ENCODE data around the gene HECTD4.

Gene HECTD4

GRCh38 chr12:112275207-112275606 is 107.0 kb downstream of the HECTD4 start:
- Histone ChIP-seq H4K20me1 (ENCODE audit: insufficient read depth, low read length, poor library complexity, severe bottlenecking) (no peaks in the 10 kb centered on the region), H3K4me3 (ENCODE audit: low read length, poor library complexity, severe bottlenecking) (no peak overlapping the region), H2AFZ (ENCODE audit: low read length) (no peak overlapping the region), H3K27me3 (ENCODE audit: insufficient read depth, low read length, poor library complexity, severe bottlenecking) (no peaks in the 10 kb centered on the region), H3K36me3 (ENCODE audit: insufficient read depth, low read length) (peaks cover 51% of the 10 kb centered on the region; the same call in 1 of the 2 replicates), H3K9ac (ENCODE audit: low read depth, low read length, poor library complexity, severe bottlenecking) (no peak overlapping the region), H3K9me3 (ENCODE audit: insufficient read depth, low read depth, low read length) (no peaks in the 10 kb centered on the region), H3K9me2 (replicated peaks; ENCODE audit: low read depth, low read length) (no peaks in the 10 kb centered on the region), H3K4me1 (ENCODE audit: insufficient read depth, low read length, poor library complexity, severe bottlenecking) (no peaks in the 10 kb centered on the region), H3F3A (ENCODE audit: low read depth) (no peaks in the 10 kb centered on the region), H3K79me2 (ENCODE audit: insufficient read depth, low read length) (no peaks in the 10 kb centered on the region), H3K4me2 (ENCODE audit: low read depth, low read length, poor library complexity, severe bottlenecking) (no peak overlapping the region)
- no peak for TF ChIP-seq EZH2phosphoT487 (IDR thresholded peaks at IDR 0.05; ENCODE audit: borderline replicate concordance)
- TF ChIP-seq, protein P1, sequence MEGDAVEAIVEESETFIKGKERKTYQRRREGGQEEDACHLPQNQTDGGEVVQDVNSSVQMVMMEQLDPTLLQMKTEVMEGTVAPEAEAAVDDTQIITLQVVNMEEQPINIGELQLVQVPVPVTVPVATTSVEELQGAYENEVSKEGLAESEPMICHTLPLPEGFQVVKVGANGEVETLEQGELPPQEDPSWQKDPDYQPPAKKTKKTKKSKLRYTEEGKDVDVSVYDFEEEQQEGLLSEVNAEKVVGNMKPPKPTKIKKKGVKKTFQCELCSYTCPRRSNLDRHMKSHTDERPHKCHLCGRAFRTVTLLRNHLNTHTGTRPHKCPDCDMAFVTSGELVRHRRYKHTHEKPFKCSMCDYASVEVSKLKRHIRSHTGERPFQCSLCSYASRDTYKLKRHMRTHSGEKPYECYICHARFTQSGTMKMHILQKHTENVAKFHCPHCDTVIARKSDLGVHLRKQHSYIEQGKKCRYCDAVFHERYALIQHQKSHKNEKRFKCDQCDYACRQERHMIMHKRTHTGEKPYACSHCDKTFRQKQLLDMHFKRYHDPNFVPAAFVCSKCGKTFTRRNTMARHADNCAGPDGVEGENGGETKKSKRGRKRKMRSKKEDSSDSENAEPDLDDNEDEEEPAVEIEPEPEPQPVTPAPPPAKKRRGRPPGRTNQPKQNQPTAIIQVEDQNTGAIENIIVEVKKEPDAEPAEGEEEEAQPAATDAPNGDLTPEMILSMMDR (conservative IDR thresholded peaks at IDR 0.05; ENCODE audit: low read length), result no peak

DNA sequence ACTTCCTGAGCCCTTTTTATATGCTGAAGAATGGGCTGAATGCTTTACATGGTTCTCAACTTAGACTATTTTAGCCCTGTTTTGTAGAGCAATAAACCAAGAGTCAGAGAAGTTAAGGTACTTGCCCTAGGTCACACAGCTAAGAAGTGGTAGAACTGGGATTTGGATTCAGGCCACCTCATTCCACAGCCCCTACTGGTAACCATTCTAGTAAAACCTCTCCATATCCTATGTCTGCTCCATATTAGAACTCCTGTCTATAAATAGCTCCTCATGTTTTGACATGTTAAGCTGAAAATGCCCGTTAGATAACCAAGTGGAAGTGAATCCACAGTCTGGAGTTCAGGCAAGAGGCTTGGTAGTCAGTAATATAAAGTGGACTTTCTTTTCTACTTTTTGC is 111.6 kb downstream of the HECTD4 start:
- H3K27me3 ChIP-seq (ENCODE audit: insufficient read depth, low read length, poor library complexity, severe bottlenecking), result no peaks in the 10 kb centered on the region
- H3K4me3 ChIP-seq (ENCODE audit: low read length, poor library complexity, severe bottlenecking), result no peak overlapping the region
- H2AFZ ChIP-seq (ENCODE audit: low read length), result no peak overlapping the region
- H3K9me2 ChIP-seq (replicated peaks; ENCODE audit: low read depth, low read length), result no peaks in the 10 kb centered on the region
- H4K20me1 ChIP-seq (ENCODE audit: insufficient read depth, low read length, poor library complexity, severe bottlenecking), result no peaks in the 10 kb centered on the region
- no peak overlapping the region for H3K4me2 ChIP-seq (ENCODE audit: low read depth, low read length, poor library complexity, severe bottlenecking)
- H3F3A ChIP-seq (ENCODE audit: low read depth), result no peaks in the 10 kb centered on the region
- peaks cover 60% of the 10 kb centered on the region; the same call in 1 of the 2 replicates for H3K36me3 ChIP-seq (ENCODE audit: insufficient read depth, low read length)
- no peaks in the 10 kb centered on the region for H3K4me1 ChIP-seq (ENCODE audit: insufficient read depth, low read length, poor library complexity, severe bottlenecking)
- no peaks in the 10 kb centered on the region for H3K79me2 ChIP-seq (ENCODE audit: insufficient read depth, low read length)
- H3K9ac ChIP-seq (ENCODE audit: low read depth, low read length, poor library complexity, severe bottlenecking), result no peak overlapping the region
- H3K9me3 ChIP-seq (ENCODE audit: insufficient read depth, low read depth, low read length), result no peaks in the 10 kb centered on the region
- TF ChIP-seq, protein P1 (conservative IDR thresholded peaks at IDR 0.05; ENCODE audit: low read length), result no peak
- no peak for TF ChIP-seq EZH2phosphoT487 (IDR thresholded peaks at IDR 0.05; ENCODE audit: borderline replicate concordance)

DNA sequence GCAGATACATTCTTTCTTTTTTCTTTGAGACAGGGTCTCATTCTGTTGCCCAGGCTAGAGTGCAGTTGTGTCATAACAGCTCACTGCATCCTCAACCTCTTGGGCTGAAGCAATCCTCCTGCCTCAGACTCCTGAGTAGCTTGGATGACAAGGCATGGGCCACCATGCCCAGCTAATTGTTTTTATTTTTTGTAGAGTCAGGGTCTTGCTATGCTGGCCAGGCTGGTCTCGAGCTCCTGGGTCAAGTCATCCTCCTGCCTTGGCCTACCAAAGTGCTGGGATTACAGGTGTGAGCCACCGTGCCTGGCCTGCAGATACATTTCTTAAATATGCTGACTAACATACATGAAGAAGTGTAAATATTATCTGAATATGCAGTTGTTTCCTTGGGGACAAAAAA is 115.8 kb downstream of the HECTD4 start:
- no peak overlapping the region for H3K9ac ChIP-seq (ENCODE audit: low read depth, low read length, poor library complexity, severe bottlenecking)
- H3K9me2 ChIP-seq (replicated peaks; ENCODE audit: low read depth, low read length), result no peaks in the 10 kb centered on the region
- no peaks in the 10 kb centered on the region for H3K27me3 ChIP-seq (ENCODE audit: insufficient read depth, low read length, poor library complexity, severe bottlenecking)
- no peaks in the 10 kb centered on the region for H4K20me1 ChIP-seq (ENCODE audit: insufficient read depth, low read length, poor library complexity, severe bottlenecking)
- H3F3A ChIP-seq (ENCODE audit: low read depth), result no peaks in the 10 kb centered on the region
- H2AFZ ChIP-seq (ENCODE audit: low read length), result no peak overlapping the region
- H3K9me3 ChIP-seq (ENCODE audit: insufficient read depth, low read depth, low read length), result no peaks in the 10 kb centered on the region
- no peaks in the 10 kb centered on the region for H3K4me1 ChIP-seq (ENCODE audit: insufficient read depth, low read length, poor library complexity, severe bottlenecking)
- no peaks in the 10 kb centered on the region for H3K79me2 ChIP-seq (ENCODE audit: insufficient read depth, low read length)
- H3K4me2 ChIP-seq (ENCODE audit: low read depth, low read length, poor library complexity, severe bottlenecking), result no peak overlapping the region
- H3K4me3 ChIP-seq (ENCODE audit: low read length, poor library complexity, severe bottlenecking), result no peak overlapping the region
- TF ChIP-seq, protein P1 (conservative IDR thresholded peaks at IDR 0.05; ENCODE audit: low read length), result no peak
- no peak for TF ChIP-seq EZH2phosphoT487 (IDR thresholded peaks at IDR 0.05; ENCODE audit: borderline replicate concordance)
- peaks cover 49% of the 10 kb centered on the region; the same call in 1 of the 2 replicates for H3K36me3 ChIP-seq (ENCODE audit: insufficient read depth, low read length)

Measured in Loucy (cell line).